Measurements from ENCODE around the gene ARF3.

The ARF3 gene

DNA sequence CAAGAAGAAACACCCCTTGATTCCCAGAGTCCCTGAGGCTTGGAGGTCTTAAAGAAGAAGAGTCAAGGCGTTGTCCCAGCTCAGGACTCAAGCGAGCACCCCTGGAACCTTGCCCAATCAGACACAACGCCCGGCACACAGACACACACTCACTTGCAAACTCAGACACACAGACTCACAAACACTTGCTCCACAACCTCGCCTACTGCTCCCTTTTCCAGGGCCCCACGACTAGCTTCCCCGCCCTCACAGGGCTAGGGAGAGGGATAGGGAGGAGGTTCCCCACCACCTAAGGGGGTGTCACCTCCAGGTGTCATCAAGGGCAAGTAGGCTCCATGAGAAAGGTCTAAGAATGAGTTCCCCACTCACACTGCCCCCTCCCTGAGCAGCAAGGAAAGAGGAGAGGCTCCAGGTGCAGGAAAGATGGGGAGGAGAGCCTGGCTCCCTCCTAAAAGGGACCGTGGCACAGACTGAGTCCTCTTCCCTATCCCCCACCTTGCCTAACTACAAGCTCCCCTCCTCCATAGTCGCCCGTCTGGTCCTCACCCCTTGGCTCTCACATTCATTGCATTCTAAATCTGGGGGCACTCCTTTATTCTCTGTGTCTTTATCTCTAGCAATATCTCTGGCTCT lies 13.5 kb upstream of the ARF3 start:
- in situ Hi-C loops (cut with MboI; ENCODE audit: low sequenced_read_pairs, unreplicated experiment), result no loop called here

DNA sequence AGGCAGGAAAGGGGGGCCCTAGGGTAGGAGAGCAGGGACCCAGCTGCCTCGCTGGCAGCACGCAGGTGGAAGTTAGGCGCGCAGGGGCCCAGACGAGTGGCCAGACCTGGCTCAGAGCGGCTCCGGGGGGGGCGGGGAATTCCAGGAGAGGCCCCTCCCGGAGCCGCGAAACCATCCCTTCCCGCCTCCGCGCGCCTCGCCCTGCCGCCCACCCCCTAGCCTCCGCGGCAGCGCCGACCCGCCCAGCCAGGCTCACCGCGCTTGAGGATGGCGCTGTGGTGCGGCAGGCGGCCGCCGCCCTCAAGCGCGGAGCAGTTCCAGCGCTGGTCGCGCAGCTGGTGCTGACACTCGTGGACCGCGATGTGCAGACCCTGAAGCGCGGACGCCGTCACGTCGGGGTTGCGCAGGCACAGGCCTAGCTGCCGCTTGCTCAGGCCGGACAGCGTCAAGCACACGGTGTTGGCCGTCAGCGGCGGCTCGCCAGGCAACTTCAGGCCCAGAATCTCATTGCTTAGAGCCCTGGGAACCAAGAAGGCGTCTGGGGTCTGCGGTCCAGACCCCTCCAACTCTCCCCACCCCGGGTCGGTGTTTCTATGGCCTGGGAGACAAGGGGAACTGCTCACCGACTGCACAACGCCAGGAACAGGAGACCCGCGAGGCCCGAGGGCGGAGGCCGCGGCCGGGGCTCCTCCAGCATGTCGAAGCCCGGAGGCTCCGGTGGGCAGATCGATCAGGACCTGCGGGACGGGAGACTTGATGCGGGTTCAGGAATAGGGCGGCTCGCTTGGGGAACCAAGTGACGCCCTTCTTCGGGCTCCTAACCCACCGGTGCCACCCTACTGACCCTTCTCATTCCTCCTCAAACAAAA lies 12.8 kb upstream of the ARF3 start:
- peak; percentile 77 for DNase-seq (ENCODE audit: low spot score)

More for the DNA sequence above, 13.5 kb upstream of the ARF3 start:
- DNase-seq (ENCODE audit: low spot score), result no peak
- no peak for TF ChIP-seq CTCF (IDR thresholded peaks at IDR 0.05; ENCODE audit: borderline replicate concordance, control extremely low read depth, extremely low read depth, insufficient read depth, missing control alignments)

GRCh38 chr12:48969160-48969771 lies 12.0 kb upstream of the ARF3 start:
- in situ Hi-C loops (cut with MboI; ENCODE audit: low sequenced_read_pairs, unreplicated experiment), result no loop called here
- TF ChIP-seq CTCF (IDR thresholded peaks at IDR 0.05; ENCODE audit: borderline replicate concordance, control extremely low read depth, extremely low read depth, insufficient read depth, missing control alignments), result no peak
- no peak for DNase-seq (ENCODE audit: low spot score)

More for the DNA sequence above, 12.8 kb upstream of the ARF3 start:
- no peak for TF ChIP-seq CTCF (IDR thresholded peaks at IDR 0.05; ENCODE audit: borderline replicate concordance, control extremely low read depth, extremely low read depth, insufficient read depth, missing control alignments)
- in situ Hi-C loops (cut with MboI; ENCODE audit: low sequenced_read_pairs, unreplicated experiment), result no loop called here

DNA sequence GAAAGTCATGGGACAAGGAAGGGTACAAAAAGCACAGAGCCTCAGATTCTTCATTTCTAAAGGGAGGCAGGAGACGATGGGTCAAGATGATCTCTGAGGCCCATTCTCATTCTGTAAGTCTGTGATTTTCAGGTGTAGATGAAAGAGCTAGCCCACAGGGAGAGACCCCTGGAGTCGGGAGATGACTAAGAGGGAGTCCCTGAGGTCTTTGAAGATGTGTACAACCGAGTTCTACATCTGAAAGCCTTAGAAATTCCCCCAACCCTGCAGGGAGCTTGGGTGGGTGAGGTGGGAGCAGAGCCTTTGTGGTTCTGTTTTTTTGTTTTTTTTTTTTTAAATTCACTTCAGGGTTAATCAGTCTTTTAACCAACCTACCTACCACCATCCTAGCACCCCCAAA lies 11.2 kb upstream of the ARF3 start:
- in situ Hi-C loops (cut with MboI; ENCODE audit: low sequenced_read_pairs, unreplicated experiment), result no loop called here
- TF ChIP-seq CTCF (IDR thresholded peaks at IDR 0.05; ENCODE audit: borderline replicate concordance, control extremely low read depth, extremely low read depth, insufficient read depth, missing control alignments), result no peak
- peak; percentile 76 for DNase-seq (ENCODE audit: low spot score)

DNA sequence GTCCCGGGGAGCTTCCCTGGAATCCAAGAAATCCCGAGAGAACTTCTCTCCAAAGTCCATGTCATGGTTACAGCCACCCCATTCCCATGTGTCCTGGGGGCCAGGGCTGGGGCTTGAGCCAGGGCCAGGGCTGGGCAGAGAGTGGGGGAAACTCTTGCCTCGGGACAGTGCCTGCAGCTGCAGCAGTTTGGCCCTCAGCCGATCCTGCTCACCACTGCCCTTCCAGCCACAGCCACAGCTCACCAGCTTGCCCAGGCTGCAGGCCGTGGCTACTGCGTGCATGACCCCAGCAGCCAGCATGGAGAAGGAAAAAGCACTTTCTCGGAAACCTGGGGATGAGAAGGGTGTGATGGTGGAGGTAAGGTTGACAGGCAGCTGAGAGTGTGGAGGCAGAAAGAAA lies 10.7 kb upstream of the ARF3 start:
- no peak for DNase-seq (ENCODE audit: low spot score)
- TF ChIP-seq CTCF (IDR thresholded peaks at IDR 0.05; ENCODE audit: borderline replicate concordance, control extremely low read depth, extremely low read depth, insufficient read depth, missing control alignments), result no peak
- in situ Hi-C loops (cut with MboI; ENCODE audit: low sequenced_read_pairs, unreplicated experiment), result no loop called here

- TF ChIP-seq CTCF (IDR thresholded peaks at IDR 0.05; ENCODE audit: borderline replicate concordance, control extremely low read depth, extremely low read depth, insufficient read depth, missing control alignments), result no peak
- no peak for DNase-seq (ENCODE audit: low spot score)
- in situ Hi-C loops (cut with MboI; ENCODE audit: low sequenced_read_pairs, unreplicated experiment), result no loop called here
Observed at GRCh38 chr12:48966177-48966895, 9.0 kb upstream of the ARF3 start.
